H1 (cell line): ENCODE measurements around the gene KCNMA1. TPM values are rescaled to one million over a fixed set of nuclear protein-coding genes. Genes with fewer than 3 reads are reported as not detected.

Source experiments
- CTCF ChIA-PET: fragments of 300-600 bp; sonication (Branson Sonifier 250); formaldehyde crosslinking; loops from one replicate; lab custom pipeline; 2021; ENCODE audit not compliant: partially characterized antibody; lab: Charles Lee
- POLR2A ChIA-PET: fragments of 300-600 bp; sonication (Branson Sonifier 250); formaldehyde crosslinking; loops from one replicate; lab custom pipeline; 2021; ENCODE audit warnings: inconsistent platforms; ENCODE audit not compliant: partially characterized antibody; lab: Charles Lee
- DNase-seq, 2 experiments: peaks; one replicate each; pipeline versions ENCODE4 v3.0.0 to v3.0.0-alpha.2; 2010 to 2022; ENCODE audit warnings: low spot score in 2 of 2, low read depth in 1 of 2, mixed read lengths in 1 of 2
- FAIRE-seq: peaks from 2 replicates; lab custom pipeline; 2011; peaks lifted over from hg19 to GRCh38; lab: Jason Lieb, UNC
- H2AFZ ChIP-seq: 2 replicates; pipeline ENCODE4 v1.8.1; 2012; ENCODE audit warnings: low read length, inconsistent platforms
- H2AK5ac ChIP-seq: 2 replicates; pipeline ENCODE4 v1.6.1; 2013; ENCODE audit warnings: low read depth, low read length
- H2BK120ac ChIP-seq: replicated peaks from 2 replicates; pipeline ENCODE3; 2013; ENCODE audit warnings: low read depth, low read length, inconsistent platforms
- H2BK12ac ChIP-seq: 2 replicates; pipeline ENCODE4 v1.6.1; 2013; ENCODE audit warnings: low read depth, low read length
- H2BK15ac ChIP-seq: 2 replicates; pipeline ENCODE4 v1.6.1; 2013; ENCODE audit warnings: low read length
- H2BK20ac ChIP-seq: 2 replicates; pipeline ENCODE4 v1.6.1; 2013; ENCODE audit warnings: low read length
- H2BK5ac ChIP-seq: 2 replicates; pipeline ENCODE4 v1.6.1; 2013; ENCODE audit warnings: low read depth, low read length
- H3K14ac ChIP-seq: 2 replicates; pipeline ENCODE4 v1.6.1; 2013; ENCODE audit warnings: inconsistent platforms; ENCODE audit not compliant: insufficient read length
- H3K18ac ChIP-seq: 2 replicates; pipeline ENCODE4 v1.6.1; 2013; ENCODE audit warnings: low read length; ENCODE audit errors: extremely low read depth
- H3K23ac ChIP-seq: 2 replicates; pipeline ENCODE4 v1.6.1; 2013; ENCODE audit warnings: inconsistent platforms; ENCODE audit not compliant: insufficient read length
- H3K23me2 ChIP-seq: 2 replicates; pipeline ENCODE4 v1.6.1; 2013; ENCODE audit warnings: low read depth, low read length
- H3K27ac ChIP-seq: 2 replicates; pipeline ENCODE4 v1.6.1; 2011; ENCODE audit warnings: low read depth, low read length, inconsistent platforms
- H3K27me3 ChIP-seq, 4 experiments: replicated peaks in 1 of 4; 1 replicate in 1 of 4; 2 replicates in 3 of 4; pipeline versions ENCODE4 v1.6.1 to v1.8.1; 2011 to 2013; ENCODE audit warnings: low read length in 3 of 4, mild to moderate bottlenecking in 3 of 4, inconsistent platforms in 2 of 4, mixed read lengths in 2 of 4, moderate library complexity in 1 of 4; ENCODE audit not compliant: control insufficient read depth in 3 of 4, insufficient read depth in 3 of 4; ENCODE audit errors: extremely low read depth in 1 of 4
- H3K36me3 ChIP-seq, 4 experiments: 2 replicates each; pipeline versions ENCODE4 v1.6.1 to v1.8.1; 2011 to 2013; ENCODE audit warnings: mild to moderate bottlenecking in 4 of 4, low read length in 3 of 4, moderate library complexity in 2 of 4, control low read depth in 1 of 4, inconsistent platforms in 1 of 4; ENCODE audit not compliant: insufficient read depth in 4 of 4, control insufficient read depth in 2 of 4
- H3K4ac ChIP-seq: replicated peaks from 2 replicates; pipeline ENCODE3; 2013; ENCODE audit warnings: low read length, low read depth, mixed read lengths, inconsistent platforms; ENCODE audit not compliant: insufficient read length
- H3K4me1 ChIP-seq, 4 experiments: replicated peaks in 1 of 4; 1 replicate in 1 of 4; 2 replicates in 3 of 4; pipeline versions ENCODE4 v1.6.1 to v1.8.1; 2011 to 2013; ENCODE audit warnings: low read length in 3 of 4, inconsistent platforms in 2 of 4, mixed read lengths in 1 of 4; ENCODE audit not compliant: insufficient read depth in 4 of 4, control insufficient read depth in 3 of 4
- H3K4me2 ChIP-seq, 2 experiments: 2 replicates each; pipeline versions ENCODE4 v1.6.1 to v1.8.1; 2011 to 2013; ENCODE audit warnings: low read depth in 2 of 2, low read length in 2 of 2, control low read depth in 1 of 2, inconsistent platforms in 1 of 2, mild to moderate bottlenecking in 1 of 2; ENCODE audit not compliant: insufficient read depth in 1 of 2
- H3K4me3 ChIP-seq, 4 experiments: fragments of 200-600, 300-600 bp in 1 of 4; sonication (generic), shearing (Covaris generic), sonication (Bioruptor Twin) in 1 of 4; 2 replicates each; pipeline versions ENCODE4 v1.5.1 to v1.8.1; 2011 to 2016; ENCODE audit warnings: low read length in 4 of 4, low read depth in 3 of 4, control low read depth in 2 of 4, inconsistent platforms in 2 of 4, mild to moderate bottlenecking in 2 of 4, mixed read lengths in 1 of 4, moderate library complexity in 1 of 4; ENCODE audit not compliant: insufficient read depth in 2 of 4; ENCODE audit errors: extremely low read depth in 1 of 4
- H3K56ac ChIP-seq: replicated peaks from 2 replicates; pipeline ENCODE3; 2013; ENCODE audit warnings: low read depth, mild to moderate bottlenecking, mixed read lengths, low read length, inconsistent platforms; ENCODE audit not compliant: insufficient read length
- H3K79me1 ChIP-seq: 2 replicates; pipeline ENCODE4 v1.6.1; 2013; ENCODE audit warnings: low read depth, low read length, control low read depth
- H3K79me2 ChIP-seq, 2 experiments: 2 replicates each; pipeline versions ENCODE4 v1.6.1 to v1.8.1; 2012 to 2013; ENCODE audit warnings: low read length in 2 of 2, mild to moderate bottlenecking in 2 of 2, inconsistent platforms in 1 of 2; ENCODE audit not compliant: insufficient read depth in 2 of 2, control insufficient read depth in 1 of 2
- H3K9ac ChIP-seq, 4 experiments: replicated peaks in 1 of 4; 1 replicate in 1 of 4; 2 replicates in 3 of 4; pipeline versions ENCODE4 v1.6.1 to v1.8.1; 2011 to 2013; ENCODE audit warnings: low read depth in 3 of 4, low read length in 3 of 4, control low read depth in 2 of 4, mild to moderate bottlenecking in 2 of 4, moderate library complexity in 2 of 4, inconsistent platforms in 1 of 4; ENCODE audit errors: extremely low read depth in 1 of 4
- H3K9me3 ChIP-seq, 2 experiments: 2 replicates each; pipeline versions ENCODE4 v1.6.1 to v1.8.1; 2012 to 2013; ENCODE audit warnings: mild to moderate bottlenecking in 2 of 2, moderate library complexity in 2 of 2, control low read depth in 1 of 2, inconsistent platforms in 1 of 2, low read depth in 1 of 2, low read length in 1 of 2, mixed read lengths in 1 of 2; ENCODE audit not compliant: insufficient read depth in 2 of 2
- H4K20me1 ChIP-seq, 2 experiments: replicated peaks in 1 of 2; 2 replicates each; pipeline versions ENCODE3 to v1.8.1; 2011 to 2013; ENCODE audit warnings: inconsistent platforms in 2 of 2, low read length in 2 of 2, mild to moderate bottlenecking in 1 of 2; ENCODE audit not compliant: insufficient read depth in 2 of 2, control insufficient read depth in 1 of 2
- H4K5ac ChIP-seq: 2 replicates; pipeline ENCODE4 v1.6.1; 2013; ENCODE audit warnings: low read length, low read depth, mixed read lengths, inconsistent platforms; ENCODE audit not compliant: insufficient read length
- H4K8ac ChIP-seq: 2 replicates; pipeline ENCODE4 v1.8.0; 2013; ENCODE audit warnings: mild to moderate bottlenecking, moderate library complexity, low read length, inconsistent platforms; ENCODE audit not compliant: insufficient read depth; ENCODE audit errors: extremely low read depth
- H4K91ac ChIP-seq: replicated peaks from 2 replicates; pipeline ENCODE3; 2013; ENCODE audit warnings: low read length, mixed read lengths, inconsistent platforms; ENCODE audit not compliant: insufficient read length
- BRCA1 ChIP-seq: IDR thresholded peaks from 2 replicates; pipeline ENCODE4 v1.6.1; 2012; ENCODE audit warnings: low read depth, low read length, improper control_type of control experiment
- CTCF ChIP-seq, 3 experiments: IDR thresholded peaks; 1 replicate in 2 of 3; 2 replicates in 1 of 3; pipeline versions ENCODE4 v1.5.1 to v1.6.1; 2011; ENCODE audit warnings: low read length in 3 of 3, mild to moderate bottlenecking in 3 of 3, inconsistent platforms in 2 of 3, low read depth in 1 of 3, moderate library complexity in 1 of 3; ENCODE audit not compliant: insufficient read depth in 1 of 3; ENCODE audit errors: control extremely low read depth in 1 of 3
- FOSL1 ChIP-seq: IDR thresholded peaks from 2 replicates; pipeline ENCODE4 v1.6.1; 2011; ENCODE audit warnings: mild to moderate bottlenecking, low read depth, low read length, moderate library complexity; ENCODE audit not compliant: insufficient read depth
- HDAC2 ChIP-seq, 2 experiments: fragments of 300-600 bp in 1 of 2; sonication (generic) in 1 of 2; IDR thresholded peaks; 2 replicates each; pipeline ENCODE4 v1.6.1; 2011 to 2012; ENCODE audit warnings: low read depth in 2 of 2, low read length in 2 of 2, mild to moderate bottlenecking in 2 of 2, moderate library complexity in 2 of 2, borderline replicate concordance in 1 of 2, inconsistent platforms in 1 of 2
- MAFK ChIP-seq: IDR thresholded peaks from 2 replicates; pipeline ENCODE4 v1.6.1; 2012; ENCODE audit warnings: low read depth, mild to moderate bottlenecking, improper control_type of control experiment, low read length
- SIN3A ChIP-seq, 2 experiments: IDR thresholded peaks in 1 of 2; conservative IDR thresholded peaks in 1 of 2; 2 replicates each; pipeline ENCODE4 v1.6.1; 2011 to 2012; ENCODE audit warnings: low read length in 2 of 2, improper control_type of control experiment in 1 of 2, low read depth in 1 of 2, mild to moderate bottlenecking in 1 of 2
- WGBS, 2 experiments: shearing (Covaris generic) in 1 of 2; methylation state at CpG; one replicate each; pipeline versions ENCODE4 v1.1.6 to v1.1.7; 2013 to 2015; ENCODE audit warnings: low lambda C conversion rate in 2 of 2, mixed read lengths in 2 of 2, inconsistent platforms in 1 of 2, low coverage in 1 of 2, missing lambda C conversion rate in 1 of 2; ENCODE audit not compliant: insufficient replicate concordance in 2 of 2, insufficient coverage in 1 of 2, insufficient read length in 1 of 2; ENCODE audit errors: extremely low coverage in 1 of 2, missing lambda C conversion rate in 1 of 2; 5-methylcytosine and 5-hydroxymethylcytosine counted together
- polyA plus RNA-seq, 7 experiments: library from polyadenylated mRNA; depleted of rRNA in 3 of 7; stranded (reverse) in 5 of 7; unstranded in 2 of 7; fragments of >200 nt in 5 of 7; fragments of 200-250 nt in 2 of 7; gene quantifications; 1 replicate in 5 of 7; 2 replicates in 1 of 7; 4 replicates in 1 of 7; pipeline versions ENCODE4 v1.2.1 to v1.2.3, GENCODE V29; 2011 to 2013; ENCODE audit warnings: missing spikeins in 2 of 7, mixed read lengths in 2 of 7
- total RNA-seq: library from RNA; stranded (reverse); fragmentation: NEBNext Ultra II Directional; extraction: Animal tissue kit (Norgen Biotek cat#: 25700); gene quantifications from 2 replicates; pipeline ENCODE4 v1.2.1, GENCODE V29; 2021

KCNMA1 gene
- total and polyA plus RNA-seq, 2 of the 8 experiments (the other 6 are each of a cell fraction or from before 2014, with no cell fraction given), result 10.2 to 11.1 TPM

GRCh38 chr10:77139252-77140160 lies 498.1 kb downstream of the KCNMA1 start:
- 92% methylated on average over 6 of the region's 6 CpGs; no CpG with 5 or more reads in 1 of the 2 experiments for WGBS, 2 experiments
- DNase-seq (no peak), FAIRE-seq (no peak)
- Histone ChIP-seq H3K79me1 (no peaks in the 10 kb centered on the region), H3K79me2 (no peaks in the 10 kb centered on the region), H3K9ac (no peak overlapping the region), H3K27ac (no peak overlapping the region), H3K4me2 (no peak overlapping the region), H3K23ac (no peak overlapping the region), H3K23me2 (no peaks in the 10 kb centered on the region), H3K14ac (no peak overlapping the region), H3K4me1 (no peaks in the 10 kb centered on the region), H3K27me3 (no peaks in the 10 kb centered on the region; a peak in 1 of 7 replicates), H3K18ac (no peak overlapping the region), H2BK120ac (no peak overlapping the region), H3K56ac (no peak overlapping the region), H3K9me3 (no peaks in the 10 kb centered on the region), H2BK5ac (no peak overlapping the region), H3K4me3 (no peak overlapping the region), H3K36me3 (no peaks in the 10 kb centered on the region), H4K20me1 (no peaks in the 10 kb centered on the region), H2BK12ac (no peak overlapping the region), H3K4ac (no peak overlapping the region), H2AK5ac (no peak overlapping the region), H4K91ac (no peak overlapping the region), H2BK15ac (no peak overlapping the region), H4K8ac (no peak overlapping the region), H4K5ac (no peak overlapping the region)
- POLR2A ChIA-PET, result interaction anchor here (1.1 kb wide), 1 partner anchor 19 kb away, joined by 3 read pairs; no protein-coding TSS in a partner anchor
- CTCF ChIA-PET, result interaction anchor here (0.7 to 1.4 kb wide), 2 partner anchors 24 to 102 kb away, joined by 3 read pairs; no protein-coding TSS in a partner anchor
- TF ChIP-seq MAFK (peak; percentile 80), BRCA1 (no peak), FOSL1 (no peak), HDAC2 (IDR thresholded peaks at IDR 0.05; ENCODE audit: borderline replicate concordance in 1 of 2, low read depth in 2 of 2, low read length in 2 of 2) (no peak), SIN3A (conservative IDR thresholded peaks at IDR 0.05 in 1 of 2, IDR thresholded peaks at IDR 0.05 in 1 of 2; ENCODE audit: low read depth in 1 of 2, low read length in 2 of 2) (no peak), CTCF (IDR thresholded peaks at IDR 0.05; ENCODE audit: control extremely low read depth in 1 of 3, insufficient read depth in 1 of 3, low read depth in 1 of 3, low read length in 3 of 3) (no peak)
- TF ChIP-seq, all 59 proteins: peak for 1
- H2AFZ ChIP-seq, result no peak overlapping the region
- H2BK20ac ChIP-seq, result no peak overlapping the region
